Hematopoietic multipotent progenitor cell treated with erythropoietin and hydrocortisone succinate and interleukin-3 and kit ligand, for 15 days (in vitro differentiated cells): ENCODE measurements around the gene CCT8L2.
"Not testable (repeated sequence)": the region's sequence is repeated elsewhere in the genome, so short reads cannot be mapped to it uniquely, and the experiment has no call there.

ENCODE experiments used
- DNase-seq: peaks from one replicate; pipeline ENCODE4 v3.0.0-alpha.2; 2015; ENCODE audit warnings: low spot score

Gene CCT8L2

DNA sequence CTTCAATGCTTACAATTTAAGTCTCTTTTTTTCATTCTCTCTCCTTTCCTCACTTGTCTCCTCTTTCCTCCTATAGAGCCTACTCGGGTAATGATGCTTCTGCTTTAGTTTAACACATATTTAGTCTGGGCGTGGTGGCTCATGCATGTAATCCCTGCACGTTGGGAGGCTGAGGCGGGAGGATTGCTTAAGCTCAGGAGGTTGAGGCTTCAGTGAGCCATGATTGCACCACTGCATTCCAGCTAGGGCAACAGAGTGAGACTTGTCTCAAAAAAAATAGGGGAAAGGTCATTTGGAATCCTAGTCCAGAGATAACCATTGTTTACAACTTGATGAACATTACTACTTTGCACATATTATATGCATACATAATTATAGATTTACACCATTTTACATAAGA is 1.4 kb upstream of the CCT8L2 start:
- no peak for DNase-seq

DNA sequence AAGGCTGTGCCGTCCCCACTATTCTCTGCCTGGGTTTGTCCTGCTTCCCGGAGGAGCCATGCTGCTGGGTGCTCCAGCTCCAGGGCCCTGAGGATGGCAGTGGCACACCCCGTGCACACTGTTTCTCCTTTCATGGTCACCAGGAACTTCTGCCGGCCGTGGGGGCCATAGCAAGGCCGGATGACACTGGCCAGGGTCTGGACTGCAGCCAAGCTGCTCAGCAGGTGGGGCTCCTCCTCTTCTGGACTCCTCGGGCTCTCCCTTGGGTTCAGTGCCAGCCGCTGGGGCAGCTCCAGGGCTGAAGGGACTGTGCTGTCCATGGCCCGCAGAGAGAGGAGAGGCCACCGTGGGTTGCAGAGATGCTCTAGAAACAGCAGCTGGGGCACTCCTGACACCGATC is 379 bp downstream of the CCT8L2 start:
- not testable (repeated sequence) for DNase-seq

GRCh38 chr22:16591136-16591535 is 1.5 kb downstream of the CCT8L2 start:
- DNase-seq: not testable (repeated sequence)

DNA sequence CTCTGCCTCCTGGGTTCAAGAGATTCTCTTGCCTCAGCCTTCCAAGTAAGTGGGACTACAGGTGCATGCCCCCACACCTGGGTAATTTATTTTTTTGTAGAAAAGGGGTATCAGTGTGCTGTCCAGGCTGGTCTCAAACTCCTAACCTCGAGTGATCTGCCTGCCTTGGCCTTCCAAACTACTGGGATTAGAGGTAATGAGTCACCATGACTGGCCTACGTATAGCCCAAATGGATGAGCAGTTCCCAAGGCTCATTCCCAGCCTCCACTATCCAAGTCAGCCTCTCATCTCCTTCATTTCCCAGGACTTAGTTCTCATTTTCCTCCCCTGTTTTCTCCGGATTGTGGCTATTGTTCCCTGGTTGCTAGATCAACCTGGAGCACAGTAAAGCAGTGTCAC is 5.6 kb downstream of the CCT8L2 start:
- DNase-seq: no peak

DNA sequence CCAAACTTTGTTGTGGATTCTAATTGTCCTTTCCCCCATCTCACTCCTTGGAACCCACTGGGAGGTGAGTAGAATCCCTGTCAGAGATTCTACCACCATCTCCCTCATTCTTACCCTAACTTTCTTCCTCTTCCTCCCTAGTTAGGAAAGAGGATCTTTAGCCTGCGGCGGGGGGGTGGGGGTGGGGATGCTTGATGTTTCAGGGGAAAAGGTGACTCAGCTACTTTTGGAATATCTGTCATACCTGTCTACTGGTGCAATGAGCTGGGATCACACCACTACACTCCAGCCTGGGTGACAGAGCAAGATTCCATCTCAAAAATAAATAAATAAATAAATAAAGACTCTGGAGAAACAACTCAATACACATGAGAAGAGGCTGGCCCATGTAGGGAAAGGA is 6.4 kb downstream of the CCT8L2 start:
- DNase-seq: no peak

DNA sequence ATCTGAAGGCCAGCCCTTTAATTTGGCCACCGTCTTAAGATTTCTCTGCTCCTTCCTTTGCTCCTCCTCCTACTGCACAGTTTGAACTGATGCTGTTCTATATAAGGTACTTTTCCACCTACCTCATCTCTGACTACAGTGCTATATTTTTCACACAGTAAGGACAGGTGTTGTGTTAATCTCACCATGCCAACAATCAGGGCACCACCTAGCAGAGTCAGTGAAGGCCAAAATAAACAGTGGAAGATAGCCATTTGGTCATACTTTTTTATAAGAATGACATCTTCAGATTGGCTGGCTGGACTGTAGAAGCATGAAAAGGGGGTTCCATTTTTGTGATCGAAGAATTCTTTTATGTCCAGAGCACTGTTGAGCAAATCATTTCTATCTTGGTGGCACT is 11.7 kb downstream of the CCT8L2 start:
- not testable (repeated sequence) for DNase-seq

DNA sequence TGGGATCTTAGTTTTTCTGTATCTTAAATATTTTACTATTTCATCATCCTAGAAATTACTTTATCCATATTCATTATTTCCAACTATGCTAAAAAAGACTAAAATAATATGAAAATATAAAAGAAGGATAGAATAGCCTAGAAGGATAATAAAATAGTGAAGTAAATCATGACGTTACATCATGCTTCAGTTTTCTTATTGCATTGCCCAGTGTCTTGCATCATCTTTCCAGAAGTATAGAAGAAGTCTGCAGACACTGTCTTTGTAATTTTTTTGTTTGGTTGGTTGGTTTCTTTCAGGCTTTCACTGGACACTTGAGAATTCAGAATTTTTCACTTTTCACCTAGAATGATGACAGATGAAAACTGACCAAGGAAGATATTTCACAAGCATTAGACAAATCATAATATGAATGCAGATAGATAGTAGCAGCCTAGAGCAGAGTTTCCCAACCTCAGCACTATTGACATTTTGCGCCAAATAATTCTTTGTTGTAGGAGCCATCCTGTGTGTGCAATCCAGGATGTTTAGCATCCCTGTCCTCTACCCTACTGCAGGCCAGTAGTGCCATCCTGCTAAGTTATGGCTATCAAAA is 23.3 kb downstream of the CCT8L2 start:
- DNase-seq: not testable (repeated sequence)

- no peak for DNase-seq
These were observed 24.2 kb downstream of the CCT8L2 start for GRCh38 chr22:16568425-16568758.

DNA sequence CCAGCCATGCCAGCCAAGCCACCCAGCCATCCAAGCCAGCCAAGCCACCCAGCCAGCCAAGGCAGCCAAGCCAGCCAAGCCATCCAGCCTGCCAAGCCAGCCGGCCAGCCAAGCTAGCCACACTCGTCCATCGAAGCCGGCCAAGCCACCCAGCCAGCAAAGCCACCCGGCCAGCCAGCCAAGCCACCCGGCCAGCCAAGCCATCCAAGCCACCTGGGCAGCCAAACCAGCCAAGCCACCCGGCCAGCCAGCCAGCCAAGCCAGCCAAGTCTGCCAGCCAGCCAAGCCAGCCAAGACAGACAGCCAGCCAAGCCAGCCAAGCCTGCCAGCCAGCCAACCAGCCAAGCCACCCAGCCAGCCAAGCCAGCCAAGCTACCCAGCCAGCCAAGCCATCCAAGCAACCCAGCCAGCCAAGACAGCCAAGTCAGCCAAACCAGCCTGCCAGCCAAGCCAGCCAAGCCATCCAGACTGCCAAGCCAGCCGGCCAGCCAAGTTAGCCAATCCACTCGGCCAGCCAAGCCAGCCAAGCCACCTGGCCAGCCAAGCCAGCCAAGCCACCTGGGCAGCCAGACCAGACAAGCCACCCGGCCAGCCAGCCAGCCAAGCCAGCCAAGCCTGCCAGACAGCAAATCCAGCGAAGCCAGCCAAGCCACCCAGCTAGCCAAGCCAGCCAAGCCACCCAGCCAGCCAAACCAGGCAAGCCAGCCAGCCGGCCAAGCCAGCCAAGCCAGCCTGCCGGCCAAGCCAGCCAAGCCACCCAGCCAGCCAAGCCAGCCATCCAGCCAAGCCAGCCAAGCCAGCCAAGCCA is 24.8 kb downstream of the CCT8L2 start:
- not testable (repeated sequence) for DNase-seq

DNA sequence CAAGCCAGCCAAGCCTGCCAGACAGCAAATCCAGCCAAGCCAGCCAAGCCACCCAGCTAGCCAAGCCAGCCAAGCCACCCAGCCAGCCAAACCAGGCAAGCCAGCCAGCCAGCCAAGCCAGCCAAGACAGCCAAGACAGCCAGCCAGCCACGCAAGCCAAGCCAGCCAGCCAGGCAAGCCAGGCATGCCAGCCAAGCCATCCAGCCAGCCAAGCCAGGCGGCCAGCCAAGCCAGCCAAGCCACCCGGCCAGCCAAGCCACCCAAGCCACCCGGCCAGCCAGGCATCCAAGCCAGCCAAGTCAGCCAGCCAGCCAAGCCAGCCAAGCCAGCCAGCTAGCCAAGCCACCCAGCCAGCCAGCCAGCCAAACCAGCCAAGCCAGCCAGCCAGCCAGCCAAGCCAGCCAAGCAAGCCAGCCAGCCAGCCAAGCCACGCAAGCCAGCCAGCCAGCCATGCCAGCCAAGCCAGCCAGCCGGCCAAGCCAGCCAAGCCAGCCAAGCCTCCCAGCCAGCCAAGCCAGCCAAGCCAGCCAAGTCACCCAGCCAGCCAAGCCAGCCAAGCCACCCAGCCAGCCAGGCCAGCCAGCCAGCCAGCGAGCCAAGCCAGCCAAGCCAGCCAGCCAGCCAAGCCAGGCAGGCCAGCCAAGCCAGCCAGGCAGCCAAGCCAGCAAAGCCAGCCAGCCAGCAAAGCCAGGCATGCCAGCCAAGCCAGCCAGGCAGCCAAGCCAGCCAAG is 26.0 kb downstream of the CCT8L2 start:
- DNase-seq: not testable (repeated sequence)

GRCh38 chr22:16565585-16566420 is 26.8 kb downstream of the CCT8L2 start:
- DNase-seq: not testable (repeated sequence)

DNA sequence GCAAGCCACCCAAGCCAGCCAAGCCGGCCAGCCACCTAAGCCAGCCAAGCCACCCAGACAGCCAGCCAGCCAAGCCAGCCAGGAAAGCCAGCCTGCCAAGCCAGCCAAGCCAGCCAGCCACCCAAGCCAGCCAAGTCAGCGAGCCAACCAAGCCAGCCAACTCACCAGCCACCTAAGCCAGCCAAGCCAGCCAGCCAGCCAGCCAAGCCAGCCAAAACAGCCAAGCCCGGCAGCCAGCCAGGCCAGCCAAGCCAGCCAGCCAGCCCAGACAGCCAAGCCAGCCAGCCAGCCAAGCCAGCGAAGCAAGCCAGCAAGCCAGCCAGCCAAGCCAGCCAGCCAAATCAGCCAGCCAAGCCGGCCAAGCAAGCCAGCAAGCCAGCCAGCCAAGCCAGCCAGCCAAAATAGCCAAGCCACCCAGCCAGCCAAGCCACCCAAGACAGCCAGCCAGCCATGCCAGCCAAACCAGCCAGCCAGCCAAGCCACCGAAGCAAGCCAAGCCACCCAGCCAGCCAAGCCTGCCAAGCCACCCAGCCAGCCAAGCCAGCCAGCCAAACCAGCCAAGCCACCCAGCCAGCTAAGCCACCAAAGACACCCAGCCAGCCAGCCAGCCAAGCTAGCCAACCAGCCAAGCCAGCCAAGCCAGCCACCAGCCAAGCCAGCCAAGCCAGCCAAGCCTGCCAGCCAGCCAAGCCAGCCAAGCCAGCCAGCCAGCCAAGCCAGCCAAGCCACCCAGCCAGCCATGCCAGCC is 27.6 kb downstream of the CCT8L2 start:
- DNase-seq: not testable (repeated sequence)

DNA sequence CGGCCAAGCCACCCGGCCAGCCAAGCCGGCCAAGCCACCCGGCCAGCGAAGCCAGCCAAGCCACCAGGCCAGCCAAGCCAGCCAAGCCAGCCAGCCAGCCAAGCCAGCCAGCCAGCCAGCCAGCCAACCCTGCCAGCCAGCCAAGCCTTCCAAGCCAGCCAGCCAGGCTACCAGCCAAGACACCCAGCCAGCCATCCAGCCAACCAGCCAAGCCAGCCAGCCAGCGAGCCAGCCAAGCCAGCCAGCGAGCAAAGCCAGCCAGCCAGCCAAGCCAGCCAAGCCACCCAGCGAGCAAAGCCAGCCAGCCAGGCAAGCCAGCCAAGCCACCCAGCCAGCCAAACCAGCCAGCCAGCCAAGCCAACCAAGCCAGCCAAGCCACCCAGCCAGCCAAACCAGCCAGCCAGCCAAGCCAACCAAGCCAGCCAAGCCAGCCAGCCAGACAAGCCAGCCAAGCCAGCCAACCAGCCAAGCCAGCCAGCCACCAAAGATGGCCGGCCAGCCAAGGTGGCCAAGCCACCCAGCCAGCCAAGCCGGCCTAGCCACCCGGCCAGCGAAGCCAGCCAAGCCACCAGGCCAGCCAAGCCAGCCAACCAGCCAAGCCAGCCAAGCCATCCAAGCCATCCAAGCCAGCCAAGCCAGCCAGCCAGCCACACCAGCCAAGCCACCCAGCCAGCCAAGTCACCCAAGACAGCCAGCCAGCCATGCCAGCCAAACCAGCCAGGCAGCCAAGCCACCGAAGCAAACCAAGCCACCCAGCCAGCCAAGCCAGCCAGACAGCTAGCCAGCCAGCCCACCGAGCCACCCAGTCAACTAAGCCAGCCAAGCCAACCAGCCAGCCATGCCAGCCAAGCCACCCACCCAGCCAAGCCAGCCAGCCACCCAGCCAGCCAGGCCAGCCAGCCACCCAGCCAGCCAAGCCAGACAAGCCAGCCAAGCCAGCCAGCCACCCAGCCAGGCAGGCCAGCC is 28.8 kb downstream of the CCT8L2 start:
- DNase-seq: no peak

- no peak for DNase-seq
These were observed 29.7 kb downstream of the CCT8L2 start for GRCh38 chr22:16562711-16563554.

- not testable (repeated sequence) for DNase-seq
These were observed 31.4 kb downstream of the CCT8L2 start for GRCh38 chr22:16561093-16561658.

DNA sequence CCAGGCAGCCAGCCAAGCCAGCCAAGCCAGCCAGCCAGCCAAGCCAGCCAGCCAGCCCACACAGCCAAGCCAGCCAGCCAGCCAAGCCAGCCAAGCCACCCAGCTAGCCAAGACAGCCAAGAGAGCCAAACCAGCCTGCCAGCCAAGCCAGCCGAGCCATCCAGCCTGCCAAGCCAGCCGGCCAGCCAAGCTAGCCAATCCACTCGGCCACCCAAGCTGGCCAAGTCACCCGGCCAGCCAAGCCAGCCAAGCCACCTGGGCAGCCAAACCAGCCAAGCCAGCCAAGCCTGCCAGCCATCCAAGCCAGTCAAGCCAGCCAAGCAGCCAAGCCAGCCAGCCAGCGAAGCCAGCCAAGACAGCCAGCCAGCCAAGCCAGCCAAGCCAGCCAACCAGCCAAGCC is 32.0 kb downstream of the CCT8L2 start:
- not testable (repeated sequence) for DNase-seq

GRCh38 chr22:16559996-16560395 is 32.6 kb downstream of the CCT8L2 start:
- not testable (repeated sequence) for DNase-seq

- no peak for DNase-seq
These were observed 33.3 kb downstream of the CCT8L2 start for GRCh38 chr22:16559056-16559955.
